HCT116 (cell line): Measurements from ENCODE around the gene MPV17L2. TPM values are rescaled to one million over a fixed set of nuclear protein-coding genes. Genes with fewer than 3 reads are reported as not detected.

ENCODE experiments used
- ATAC-seq: fragments of 200-7000 bp; cut with Tn5 transposase; 2 replicates; pipeline ENCODE4 v1.9.1; 2020; ENCODE audit warnings: mild to moderate bottlenecking, moderate library complexity
- BruUV-seq: library from RNA; stranded (reverse); fragments of 400-500 nt; replicated peaks from 2 replicates; lab custom pipeline; 2021; lab: Mats Ljungman, UMichigan
- CTCF ChIA-PET: fragments of 300-600 bp; sonication (Branson Sonifier 250); formaldehyde crosslinking; loops from one replicate; lab custom pipeline; 2021; ENCODE audit warnings: antibody characterized with exemption; lab: Charles Lee
- POLR2A ChIA-PET: fragments of 300-600, 350-600 bp; sonication (Branson Sonifier 250); formaldehyde crosslinking; loops from one replicate; lab custom pipeline; 2021; ENCODE audit warnings: antibody characterized with exemption; lab: Charles Lee
- RAD21 ChIA-PET, 2 experiments: fragments of 300-600 bp; sonication (Branson Sonifier 250); formaldehyde crosslinking; loops; one replicate each; lab custom pipeline; 2023; ENCODE audit warnings: low total read pairs in 2 of 2; ENCODE audit not compliant: uncharacterized antibody in 2 of 2, unreplicated experiment in 2 of 2, low non-redundant PET in 1 of 2; lab: Charles Lee
- DNase-seq: peaks from one replicate; pipeline ENCODE4 v3.0.0-alpha.2; 2010; ENCODE audit warnings: low read depth, low spot score
- H2AFZ ChIP-seq: fragments of 200-600 bp; shearing (Covaris generic), sonication (generic); 2 replicates; pipeline ENCODE4 v1.6.1; 2017; ENCODE audit warnings: low read depth, mixed run types, mixed read lengths, antibody characterized with exemption, low read length; ENCODE audit not compliant: poor library complexity, severe bottlenecking
- H3K27ac ChIP-seq: 2 replicates; pipeline ENCODE4 v1.5.1; 2012; ENCODE audit warnings: low read depth, low read length
- H3K27me3 ChIP-seq: fragments of 200-600 bp; sonication (generic); 2 replicates; pipeline ENCODE4 v1.6.1; 2016; ENCODE audit warnings: mixed run types, low read length, mixed read lengths; ENCODE audit not compliant: insufficient read depth
- H3K36me3 ChIP-seq, 2 experiments: fragments of 200-500 bp in 1 of 2; fragments of 200-600 bp in 1 of 2; sonication (Bioruptor generic) in 1 of 2; sonication (generic) in 1 of 2; 2 replicates each; pipeline versions ENCODE4 v1.5.1 to v1.6.1; 2014 to 2016; ENCODE audit warnings: low read length in 2 of 2, inconsistent platforms in 1 of 2, mixed read lengths in 1 of 2, mixed run types in 1 of 2; ENCODE audit not compliant: insufficient read depth in 2 of 2, control insufficient read depth in 1 of 2
- H3K4me1 ChIP-seq, 2 experiments: fragments of 200-600 bp in 1 of 2; sonication (generic) in 1 of 2; 2 replicates each; pipeline versions ENCODE4 v1.5.1 to v1.6.1; 2012 to 2017; ENCODE audit warnings: low read length in 2 of 2, inconsistent platforms in 1 of 2, mild to moderate bottlenecking in 1 of 2, mixed read lengths in 1 of 2, mixed run types in 1 of 2, moderate library complexity in 1 of 2; ENCODE audit not compliant: insufficient read depth in 2 of 2, control insufficient read depth in 1 of 2
- H3K4me2 ChIP-seq: fragments of 200-600 bp; sonication (generic); 2 replicates; pipeline ENCODE4 v1.6.1; 2017; ENCODE audit warnings: mixed run types, low read length, mixed read lengths
- H3K4me3 ChIP-seq, 2 experiments: fragments of 200-600 bp in 1 of 2; sonication (generic) in 1 of 2; replicated peaks in 1 of 2; 2 replicates each; pipeline ENCODE4 v1.5.1; 2011 to 2016; ENCODE audit warnings: low read length in 2 of 2, control low read depth in 1 of 2, low read depth in 1 of 2, mild to moderate bottlenecking in 1 of 2, mixed read lengths in 1 of 2, mixed run types in 1 of 2
- H3K79me2 ChIP-seq: fragments of 200-600 bp; sonication (generic); 2 replicates; pipeline ENCODE4 v1.6.1; 2017; ENCODE audit warnings: mild to moderate bottlenecking, mixed run types, low read length, moderate library complexity, mixed read lengths; ENCODE audit not compliant: insufficient read depth
- H3K9ac ChIP-seq: fragments of 200-600 bp; sonication (generic); 2 replicates; pipeline ENCODE4 v1.6.1; 2016; ENCODE audit warnings: low read length, mixed read lengths
- H3K9me2 ChIP-seq: fragments of 200-600 bp; sonication (generic), shearing (Covaris generic); 2 replicates; pipeline ENCODE4 v1.6.1; 2017; ENCODE audit warnings: mixed run types, mild to moderate bottlenecking, moderate library complexity; ENCODE audit not compliant: insufficient read depth
- H3K9me3 ChIP-seq, 2 experiments: fragments of 200-500 bp in 1 of 2; fragments of 200-600 bp in 1 of 2; sonication (Bioruptor generic) in 1 of 2; sonication (generic) in 1 of 2; 2 replicates each; pipeline ENCODE4 v1.6.1; 2014 to 2017; ENCODE audit warnings: low read length in 2 of 2, mixed read lengths in 2 of 2, inconsistent platforms in 1 of 2, low read depth in 1 of 2, mild to moderate bottlenecking in 1 of 2, mixed run types in 1 of 2, moderate library complexity in 1 of 2; ENCODE audit not compliant: control insufficient read depth in 1 of 2, insufficient read depth in 1 of 2
- H4K20me1 ChIP-seq: fragments of 200-600 bp; sonication (generic), shearing (Covaris generic); 2 replicates; pipeline ENCODE4 v1.6.1; 2017; ENCODE audit warnings: mixed run types, mild to moderate bottlenecking, moderate library complexity; ENCODE audit not compliant: insufficient read depth
- EZH2 ChIP-seq: fragments of 200-600 bp; sonication (generic); IDR thresholded peaks from 2 replicates; pipeline ENCODE4 v1.6.1; 2017; ENCODE audit warnings: antibody characterized with exemption, mixed run types
- TCF7L2 ChIP-seq: IDR thresholded peaks from 2 replicates; pipeline ENCODE4 v1.7.0; 2011; ENCODE audit warnings: borderline replicate concordance, inconsistent platforms; ENCODE audit not compliant: insufficient read depth, insufficient read length; ENCODE audit errors: extremely low read depth
- ZBTB33 ChIP-seq: IDR thresholded peaks from 2 replicates; pipeline ENCODE4 v1.6.1; 2011; ENCODE audit warnings: mild to moderate bottlenecking, low read length, moderate library complexity; ENCODE audit not compliant: insufficient replicate concordance; ENCODE audit errors: extremely low read depth
- intact Hi-C: fragments of 100-400 bp; cut with micrococcal nuclease; formaldehyde crosslinking; loops from 2 replicates; pipeline ENCODE4 v1.10.0; 2022
- total RNA-seq: library from RNA; stranded (reverse); gene quantifications from one replicate; pipeline ENCODE4 v1.2.1, GENCODE V29; 2021; ENCODE audit not compliant: unreplicated experiment
- TF ChIP-seq, protein P1 (sequence below), 3 experiments: fragments of 200-600 bp in 1 of 3; sonication (generic) in 1 of 3; IDR thresholded peaks in 2 of 3; conservative IDR thresholded peaks in 1 of 3; 2 replicates each; pipeline ENCODE4 v1.5.1; 2012 to 2017; ENCODE audit warnings: low read depth in 2 of 3, low read length in 2 of 3, antibody characterized with exemption in 1 of 3, borderline replicate concordance in 1 of 3, control low read depth in 1 of 3, mild to moderate bottlenecking in 1 of 3, mixed read lengths in 1 of 3, mixed run types in 1 of 3, moderate library complexity in 1 of 3; ENCODE audit not compliant: insufficient read depth in 1 of 3

Gene MPV17L2
- total RNA-seq, 1 experiment from 2014 or later, result 18.7 TPM

- ChIA-PET POLR2A (no interaction called here), CTCF (interaction anchor here (0.6 to 1.5 kb wide), 3 partner anchors 10 to 713 kb away, joined by 3 to 4 read pairs (median 3); no protein-coding TSS in a partner anchor), RAD21 (no interaction called here)
- Histone ChIP-seq H3K79me2 (peaks cover 26% of the 10 kb centered on the region), H3K4me2 (peak overlapping the region; percentile 99), H3K9me2 (no peaks in the 10 kb centered on the region), H3K9ac (peak overlapping the region; percentile 98), H3K36me3 (peaks cover 4 to 9% of the 10 kb centered on the region in 2 experiments; a peak in 2 of 4 replicates), H3K4me1 (peaks cover 18 to 30% of the 10 kb centered on the region in 2 experiments; a peak in 3 of 4 replicates), H3K9me3 (no peaks in the 10 kb centered on the region), H3K27ac (peak overlapping the region; percentile 85), H3K27me3 (no peaks in the 10 kb centered on the region), H2AFZ (no peak overlapping the region), H3K4me3 (peak overlapping the region in 1 of 2 experiments; percentile 49; a peak in 1 of 4 replicates), H4K20me1 (no peaks in the 10 kb centered on the region)
- DNase-seq (no peak), ATAC-seq (no peak)
- intact Hi-C loops, result loop anchor here (10.0 kb wide), 1 partner anchor 146 kb away; the partner anchor contains the start of gene ARRDC2
- no peak for TF ChIP-seq EZH2
- no TSS peak for BruUV-seq
These were observed 42.0 kb upstream of the MPV17L2 start for GRCh38 chr19:18150776-18151624.

- TSS peak; percentile 91 for BruUV-seq
- Histone ChIP-seq H3K79me2 (peaks cover 35% of the 10 kb centered on the region), H4K20me1 (no peaks in the 10 kb centered on the region), H2AFZ (no peak overlapping the region), H3K9ac (peak overlapping the region; percentile 98), H3K4me1 (peaks cover 32 to 44% of the 10 kb centered on the region in 2 experiments), H3K4me2 (peak overlapping the region; percentile 99), H3K9me3 (no peaks in the 10 kb centered on the region), H3K27me3 (no peaks in the 10 kb centered on the region), H3K4me3 (peak overlapping the region; percentile 49 to 83), H3K9me2 (no peaks in the 10 kb centered on the region), H3K36me3 (peaks cover 0 to 11% of the 10 kb centered on the region in 2 experiments; a peak in 2 of 4 replicates), H3K27ac (peak overlapping the region; percentile 85)
- CTCF ChIA-PET, result interaction anchor here (0.7 to 1.5 kb wide), 7 partner anchors 16 to 261 kb away, joined by 3 to 11 read pairs (median 3); partner anchors contain the start of gene MPV17L2
- intact Hi-C loops, result loop anchor here (1.0 to 10.0 kb wide), 2 partner anchors 35 to 148 kb away; partner anchors contain the start of gene ARRDC2
- TF ChIP-seq, protein P1, sequence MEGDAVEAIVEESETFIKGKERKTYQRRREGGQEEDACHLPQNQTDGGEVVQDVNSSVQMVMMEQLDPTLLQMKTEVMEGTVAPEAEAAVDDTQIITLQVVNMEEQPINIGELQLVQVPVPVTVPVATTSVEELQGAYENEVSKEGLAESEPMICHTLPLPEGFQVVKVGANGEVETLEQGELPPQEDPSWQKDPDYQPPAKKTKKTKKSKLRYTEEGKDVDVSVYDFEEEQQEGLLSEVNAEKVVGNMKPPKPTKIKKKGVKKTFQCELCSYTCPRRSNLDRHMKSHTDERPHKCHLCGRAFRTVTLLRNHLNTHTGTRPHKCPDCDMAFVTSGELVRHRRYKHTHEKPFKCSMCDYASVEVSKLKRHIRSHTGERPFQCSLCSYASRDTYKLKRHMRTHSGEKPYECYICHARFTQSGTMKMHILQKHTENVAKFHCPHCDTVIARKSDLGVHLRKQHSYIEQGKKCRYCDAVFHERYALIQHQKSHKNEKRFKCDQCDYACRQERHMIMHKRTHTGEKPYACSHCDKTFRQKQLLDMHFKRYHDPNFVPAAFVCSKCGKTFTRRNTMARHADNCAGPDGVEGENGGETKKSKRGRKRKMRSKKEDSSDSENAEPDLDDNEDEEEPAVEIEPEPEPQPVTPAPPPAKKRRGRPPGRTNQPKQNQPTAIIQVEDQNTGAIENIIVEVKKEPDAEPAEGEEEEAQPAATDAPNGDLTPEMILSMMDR (IDR thresholded peaks at IDR 0.05 in 2 of 3, conservative IDR thresholded peaks at IDR 0.05 in 1 of 3; ENCODE audit: borderline replicate concordance in 1 of 3, insufficient read depth in 1 of 3, low read depth in 2 of 3, low read length in 2 of 3), result peak in 2 of 3 experiments; percentile 57 to 61; a peak in 5 of 6 replicates
- TF ChIP-seq ZBTB33 (peak; percentile 30), TCF7L2 (no peak)
- DNase-seq (peak; percentile 96), ATAC-seq (peak; percentile 65)
- POLR2A ChIA-PET, result interaction anchor here (0.7 to 1.6 kb wide), 2 partner anchors 39 to 129 kb away, joined by 3 to 4 read pairs; partner anchors contain the start of gene JUND
- RAD21 ChIA-PET, result no interaction called here
These were observed 40.6 kb upstream of the MPV17L2 start for GRCh38 chr19:18152442-18152816.
